NCI-H2081 (cell line): ENCODE results near the gene IQCE.

ENCODE experiments used
- DNase-seq, 2 experiments: peaks; one replicate each; lab custom pipeline; 2025; lab: John Stamatoyannopoulos, UW

The IQCE gene

GRCh38 chr7:2558629-2559282, at the start of gene IQCE:
TSS of gene IQCE (plus strand) at chr7:2558979. CDS start at chr7:2559182, 203 bp downstream.
- peak; percentile 82 to 88 for DNase-seq

GRCh38 chr7:2509298-2509906, 49.4 kb upstream of the IQCE start:
- DNase-seq: no peak

- DNase-seq: no peak
Observed at GRCh38 chr7:2510130-2510776, 48.5 kb upstream of the IQCE start.

GRCh38 chr7:2510909-2511768, 47.6 kb upstream of the IQCE start:
- peak; percentile 78 to 92 for DNase-seq

GRCh38 chr7:2511769-2512168, 47.0 kb upstream of the IQCE start:
- no peak for DNase-seq

- peak in 1 of 2 experiments; percentile 18 for DNase-seq
Observed at GRCh38 chr7:2512179-2512661, 46.6 kb upstream of the IQCE start.

GRCh38 chr7:2512713-2513112, 46.1 kb upstream of the IQCE start:
- no peak for DNase-seq

- no peak for DNase-seq
Observed at GRCh38 chr7:2513702-2514101, 45.1 kb upstream of the IQCE start.

GRCh38 chr7:2514473-2515423, 44.0 kb upstream of the IQCE start:
- no peak for DNase-seq

- DNase-seq: no peak
Observed at GRCh38 chr7:2515424-2516193, 43.2 kb upstream of the IQCE start.

GRCh38 chr7:2516194-2516555, 42.6 kb upstream of the IQCE start:
- DNase-seq: no peak

- no peak for DNase-seq
Observed at GRCh38 chr7:2517026-2517425, 41.8 kb upstream of the IQCE start.

- peak in 1 of 2 experiments; percentile 20 for DNase-seq
Observed at GRCh38 chr7:2517678-2518507, 40.9 kb upstream of the IQCE start.

- DNase-seq: no peak
Observed at GRCh38 chr7:2518737-2519118, 40.1 kb upstream of the IQCE start.

GRCh38 chr7:2519119-2519930, 39.5 kb upstream of the IQCE start, which contains the start of gene LFNG:
TSS of gene LFNG (plus strand) at chr7:2519774. CDS start at chr7:2519862, 88 bp downstream.
- DNase-seq: peak; percentile 93 to 95

- peak in 1 of 2 experiments; percentile 54 for DNase-seq
Observed at GRCh38 chr7:2520131-2520760, 38.5 kb upstream of the IQCE start.

GRCh38 chr7:2520761-2521290, 38.0 kb upstream of the IQCE start:
- DNase-seq: no peak

- peak in 1 of 2 experiments; percentile 21 for DNase-seq
Observed at GRCh38 chr7:2521341-2521745, 37.4 kb upstream of the IQCE start.
